A549 (cell line): ENCODE measurements around the gene KCNJ14.

Experiments
- CBX2 ChIP-seq: fragments of 200-600 bp; sonication (generic); IDR thresholded peaks from 2 replicates; pipeline ENCODE4 v1.6.1; 2016; ENCODE audit warnings: low read depth, mild to moderate bottlenecking, borderline replicate concordance
- CHD4 ChIP-seq: fragments of 200-600 bp; sonication (generic); IDR thresholded peaks from 2 replicates; pipeline ENCODE4 v1.6.1; 2016; ENCODE audit warnings: antibody characterized with exemption, mild to moderate bottlenecking, borderline replicate concordance
- E2F6 ChIP-seq: IDR thresholded peaks from 2 replicates; pipeline ENCODE4 v1.6.1; 2012; ENCODE audit warnings: low read depth, borderline replicate concordance
- EP300 ChIP-seq, 2 experiments: fragments of >200 bp; sonication (Bioruptor Twin); formaldehyde crosslinking; IDR thresholded peaks; 2 replicates in 1 of 2; 3 replicates in 1 of 2; pipeline ENCODE4 v1.6.1; 2016 to 2017
- ESRRA ChIP-seq: fragments of 150-350 bp; IDR thresholded peaks from 2 replicates; pipeline ENCODE4 v1.6.1; 2014; ENCODE audit warnings: mild to moderate bottlenecking, low read length, borderline replicate concordance
- FOSL2 ChIP-seq, 2 experiments: fragments of 450-650 bp in 1 of 2; fragments of >200 bp in 1 of 2; sonication (Bioruptor Twin) in 1 of 2; formaldehyde crosslinking; IDR thresholded peaks; 2 replicates each; pipeline versions ENCODE4 v1.5.0 to v1.6.1; 2016 to 2020; ENCODE audit warnings: mild to moderate bottlenecking in 1 of 2, moderate library complexity in 1 of 2
- HOXA7 ChIP-seq: fragments of 250-450 bp; sonication (Bioruptor Pico); IDR thresholded peaks from 2 replicates; pipeline ENCODE4 v1.5.0; 2020; ENCODE audit warnings: mild to moderate bottlenecking, moderate library complexity
- JUN ChIP-seq, 2 experiments: fragments of >200 bp; sonication (Bioruptor Twin); formaldehyde crosslinking; IDR thresholded peaks; 2 replicates in 1 of 2; 3 replicates in 1 of 2; pipeline ENCODE4 v1.6.1; 2016 to 2017
- PHF8 ChIP-seq: fragments of 200-600 bp; sonication (generic); IDR thresholded peaks from 2 replicates; pipeline ENCODE4 v1.6.1; 2016; ENCODE audit warnings: low read depth, mild to moderate bottlenecking, antibody characterized with exemption, moderate library complexity, borderline replicate concordance
- POLR2A ChIP-seq: IDR thresholded peaks from 2 replicates; pipeline ENCODE4 v1.6.1; 2012; ENCODE audit warnings: mild to moderate bottlenecking, low read length
- RARB ChIP-seq: fragments of 250-450 bp; sonication (Bioruptor Pico); IDR thresholded peaks from 2 replicates; pipeline ENCODE4 v1.8.0; 2021; ENCODE audit warnings: mild to moderate bottlenecking, moderate library complexity
- SMC3 ChIP-seq: fragments of >200 bp; sonication (Bioruptor Twin); formaldehyde crosslinking; IDR thresholded peaks from 3 replicates; pipeline ENCODE4 v1.6.1; 2018; ENCODE audit warnings: inconsistent platforms
- TF ChIP-seq, protein P1 (sequence below): fragments of >200 bp; sonication (Bioruptor Twin); formaldehyde crosslinking; IDR thresholded peaks from 3 replicates; pipeline ENCODE4 v1.5.1; 2016
- TF ChIP-seq, protein P2 (sequence below): fragments of 450-650 bp; IDR thresholded peaks from 2 replicates; pipeline ENCODE4 v1.6.1; 2014; ENCODE audit warnings: antibody characterized with exemption

DNA sequence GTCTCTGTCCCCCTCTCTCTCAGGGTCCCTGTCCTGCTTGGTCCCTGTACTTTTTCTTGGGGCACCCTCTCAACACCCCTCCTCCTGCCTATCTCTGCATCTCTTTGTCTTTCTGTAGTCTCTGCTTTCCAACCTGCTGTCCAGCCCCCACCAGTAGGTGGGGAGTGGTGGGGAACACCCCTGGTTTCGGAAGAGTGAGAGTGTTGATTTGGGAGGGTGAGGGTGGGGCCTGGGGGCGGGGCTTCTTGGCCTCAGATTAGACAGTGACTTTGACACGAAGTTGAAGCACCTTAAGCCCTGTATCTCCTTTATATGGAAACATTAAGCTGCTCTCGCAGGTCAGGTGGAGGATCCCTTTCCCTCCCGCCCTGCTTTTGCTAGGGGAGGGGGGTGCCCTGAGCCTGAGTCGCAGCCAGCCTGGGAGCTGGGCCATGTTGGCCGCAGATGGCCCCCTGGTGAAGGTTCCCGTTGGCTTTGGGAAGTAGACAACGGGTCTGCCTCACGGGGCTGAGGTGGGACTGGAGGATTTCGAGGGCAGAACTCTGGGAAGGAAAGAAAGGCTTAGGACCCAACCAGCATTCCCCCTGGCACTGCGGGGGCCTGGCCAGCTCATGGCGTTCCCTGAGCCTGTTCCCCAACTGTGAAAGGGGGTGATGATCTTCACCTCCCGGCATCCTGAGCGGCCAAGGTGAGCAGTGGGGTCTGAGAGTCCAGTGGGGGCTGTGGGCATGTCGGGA lies at the start of gene KCNJ14:
- TF ChIP-seq CHD4 (no peak), E2F6 (no peak), POLR2A (no peak), EP300 (IDR thresholded peaks at IDR 0.05) (no peak), PHF8 (no peak), RARB (no peak), JUN (IDR thresholded peaks at IDR 0.05) (no peak), CBX2 (no peak), HOXA7 (no peak), FOSL2 (IDR thresholded peaks at IDR 0.05) (no peak), FOSL2 (CRISPR knock-in tag; IDR thresholded peaks at IDR 0.05) (no peak), ESRRA (no peak), SMC3 (no peak)
- TF ChIP-seq, protein P1, sequence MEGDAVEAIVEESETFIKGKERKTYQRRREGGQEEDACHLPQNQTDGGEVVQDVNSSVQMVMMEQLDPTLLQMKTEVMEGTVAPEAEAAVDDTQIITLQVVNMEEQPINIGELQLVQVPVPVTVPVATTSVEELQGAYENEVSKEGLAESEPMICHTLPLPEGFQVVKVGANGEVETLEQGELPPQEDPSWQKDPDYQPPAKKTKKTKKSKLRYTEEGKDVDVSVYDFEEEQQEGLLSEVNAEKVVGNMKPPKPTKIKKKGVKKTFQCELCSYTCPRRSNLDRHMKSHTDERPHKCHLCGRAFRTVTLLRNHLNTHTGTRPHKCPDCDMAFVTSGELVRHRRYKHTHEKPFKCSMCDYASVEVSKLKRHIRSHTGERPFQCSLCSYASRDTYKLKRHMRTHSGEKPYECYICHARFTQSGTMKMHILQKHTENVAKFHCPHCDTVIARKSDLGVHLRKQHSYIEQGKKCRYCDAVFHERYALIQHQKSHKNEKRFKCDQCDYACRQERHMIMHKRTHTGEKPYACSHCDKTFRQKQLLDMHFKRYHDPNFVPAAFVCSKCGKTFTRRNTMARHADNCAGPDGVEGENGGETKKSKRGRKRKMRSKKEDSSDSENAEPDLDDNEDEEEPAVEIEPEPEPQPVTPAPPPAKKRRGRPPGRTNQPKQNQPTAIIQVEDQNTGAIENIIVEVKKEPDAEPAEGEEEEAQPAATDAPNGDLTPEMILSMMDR: no peak
- TF ChIP-seq, protein P2, sequence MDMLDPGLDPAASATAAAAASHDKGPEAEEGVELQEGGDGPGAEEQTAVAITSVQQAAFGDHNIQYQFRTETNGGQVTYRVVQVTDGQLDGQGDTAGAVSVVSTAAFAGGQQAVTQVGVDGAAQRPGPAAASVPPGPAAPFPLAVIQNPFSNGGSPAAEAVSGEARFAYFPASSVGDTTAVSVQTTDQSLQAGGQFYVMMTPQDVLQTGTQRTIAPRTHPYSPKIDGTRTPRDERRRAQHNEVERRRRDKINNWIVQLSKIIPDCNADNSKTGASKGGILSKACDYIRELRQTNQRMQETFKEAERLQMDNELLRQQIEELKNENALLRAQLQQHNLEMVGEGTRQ: no peak
